CD1c-positive myeloid dendritic cell (primary cell): ENCODE measurements around the gene MINDY4.

Experiments
- DNase-seq: peaks from one replicate; pipeline ENCODE4 v3.0.0-alpha.2; 2016; ENCODE audit errors: extremely low spot score

The MINDY4 gene

GRCh38 chr7:30915005-30915601, 143.9 kb downstream of the MINDY4 start:
- no peak for DNase-seq

- DNase-seq: no peak
Measured at GRCh38 chr7:30915751-30916150, 144.5 kb downstream of the MINDY4 start.

- DNase-seq: no peak
Measured at GRCh38 chr7:30916255-30916654, 145.0 kb downstream of the MINDY4 start.

- no peak for DNase-seq
Measured at GRCh38 chr7:30916767-30917166, 145.6 kb downstream of the MINDY4 start.

- no peak for DNase-seq
Measured at GRCh38 chr7:30917216-30917893, 146.1 kb downstream of the MINDY4 start.

- DNase-seq: no peak
Measured at GRCh38 chr7:30918676-30919075, 147.5 kb downstream of the MINDY4 start.

GRCh38 chr7:30920021-30920583, 148.9 kb downstream of the MINDY4 start:
- DNase-seq: no peak

- no peak for DNase-seq
Measured at GRCh38 chr7:30920584-30921539, 149.6 kb downstream of the MINDY4 start.

GRCh38 chr7:30921540-30922401, 150.6 kb downstream of the MINDY4 start:
- DNase-seq: no peak

- DNase-seq: no peak
Measured at GRCh38 chr7:30922596-30922995, 151.4 kb downstream of the MINDY4 start.

GRCh38 chr7:30923009-30923773, 152.0 kb downstream of the MINDY4 start:
- DNase-seq: no peak

- DNase-seq: no peak
Measured at GRCh38 chr7:30923774-30924413, 152.7 kb downstream of the MINDY4 start.

GRCh38 chr7:30924624-30925023, 153.4 kb downstream of the MINDY4 start:
- DNase-seq: no peak

GRCh38 chr7:30925117-30925516, 153.9 kb downstream of the MINDY4 start:
- no peak for DNase-seq

- no peak for DNase-seq
Measured at GRCh38 chr7:30925913-30926312, 154.7 kb downstream of the MINDY4 start.

- DNase-seq: no peak
Measured at GRCh38 chr7:30926313-30926712, 155.1 kb downstream of the MINDY4 start.

- DNase-seq: no peak
Measured at GRCh38 chr7:30927040-30927439, 155.8 kb downstream of the MINDY4 start.

GRCh38 chr7:30927559-30927958, 156.3 kb downstream of the MINDY4 start:
- DNase-seq: no peak

GRCh38 chr7:30928254-30928872, 157.1 kb downstream of the MINDY4 start:
- no peak for DNase-seq

GRCh38 chr7:30929686-30930085, 158.5 kb downstream of the MINDY4 start:
- DNase-seq: no peak
